Right ventricle myocardium inferior (tissue), 1 donor: Measurements from ENCODE around the gene PHF14. TPM values are rescaled to one million over a fixed set of nuclear protein-coding genes. Genes with fewer than 3 reads are reported as not detected.

Source experiments
- ATAC-seq: fragments of 200-7000 bp; cut with Tn5 transposase; one replicate; pipeline ENCODE4 v1.9.1; 2020; ENCODE audit warnings: mild to moderate bottlenecking, moderate library complexity
- DNase-seq: peaks from one replicate; pipeline ENCODE4 v3.0.0; 2021; ENCODE audit errors: missing footprints
- intact Hi-C: fragments of 100-400 bp; cut with DNase I; formaldehyde crosslinking; loops from one replicate; pipeline ENCODE4 v1.11.0; 2022
- total RNA-seq: library from RNA; stranded (reverse); fragmentation: NEBNext Ultra II Directional; extraction: Animal tissue kit (Norgen Biotek cat#: 25700); gene quantifications from one replicate; pipeline ENCODE4 v1.2.1, GENCODE V29; 2021
- donor health status: DM: no; HTN: yes; CAD: no; lungs with severe emphysema.

Gene PHF14
- total RNA-seq, 1 donor from 2014 or later, result 16.0 TPM

DNA sequence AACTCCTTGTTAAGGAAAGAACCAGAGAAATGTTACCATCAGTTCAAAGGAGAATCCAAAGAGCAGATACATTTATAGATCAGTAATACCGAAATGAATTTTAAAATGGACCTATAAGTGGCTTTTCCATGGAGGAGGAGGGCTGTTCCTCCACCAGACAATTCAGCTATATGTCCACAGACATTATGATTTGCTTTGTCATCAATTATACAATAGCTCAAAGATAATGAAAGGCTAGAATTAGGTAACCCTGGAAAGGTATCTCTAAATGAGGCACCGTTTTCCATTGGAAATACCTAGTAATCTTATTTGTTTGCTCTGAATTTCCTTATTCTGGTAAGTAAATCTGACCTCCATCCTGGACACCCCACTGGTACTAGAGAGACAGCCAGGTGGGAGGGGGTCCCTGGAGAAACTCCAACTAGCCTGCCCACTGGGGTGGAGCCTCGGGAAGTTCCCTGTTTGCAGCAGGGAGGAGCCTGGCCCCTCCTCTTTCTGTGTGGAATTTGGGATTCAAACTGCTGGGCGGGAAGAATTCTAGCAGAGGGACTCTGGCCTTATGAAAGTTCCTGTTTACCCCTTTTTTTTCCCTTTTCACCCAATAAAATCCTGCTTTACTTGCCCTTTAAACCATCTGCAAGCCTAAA, 218.0 kb downstream of the PHF14 start:
- intact Hi-C loops, result no loop called here
- ATAC-seq, result no peak
- DNase-seq, result no peak

GRCh38 chr7:11192506-11192905, 218.8 kb downstream of the PHF14 start:
- intact Hi-C loops, result no loop called here
- no peak for ATAC-seq
- no peak for DNase-seq

DNA sequence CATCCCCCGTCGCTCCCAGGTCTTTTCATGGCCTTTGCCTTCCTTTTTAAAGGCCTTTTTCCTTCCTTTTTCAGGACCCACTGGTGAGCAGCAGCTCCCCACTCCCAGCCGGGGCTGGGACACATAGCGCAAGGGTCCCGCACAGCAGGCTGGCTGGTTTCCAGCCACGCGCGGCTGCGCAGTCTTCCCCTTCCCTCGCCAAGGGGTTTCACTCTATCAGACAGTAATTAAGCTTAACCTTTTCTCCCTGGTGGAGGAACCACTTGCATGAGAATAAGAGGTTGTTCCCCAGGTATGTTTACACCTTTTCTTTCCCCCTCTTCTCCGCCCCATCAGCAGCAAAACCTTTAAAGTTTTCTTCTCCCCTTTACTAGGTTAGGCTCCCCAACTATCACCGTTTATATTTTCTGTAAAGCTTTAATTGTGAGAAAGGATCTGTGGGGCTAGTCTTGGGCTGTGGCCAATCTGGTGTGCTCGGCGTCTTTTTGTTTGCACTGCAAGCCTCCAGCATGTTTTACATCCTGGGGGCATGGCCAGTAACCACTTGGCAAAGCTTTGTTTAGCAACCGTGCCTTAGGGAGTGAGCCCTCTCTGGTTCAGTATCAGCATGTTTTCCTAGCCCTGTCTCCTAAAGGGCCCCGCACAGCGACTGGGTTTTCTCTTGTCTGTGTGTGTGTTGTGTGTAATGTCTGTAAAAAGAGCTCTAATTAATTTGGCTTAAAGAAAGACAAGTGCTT, 219.6 kb downstream of the PHF14 start:
- intact Hi-C loops, result no loop called here
- ATAC-seq, result peak; percentile 77
- peak; percentile 41 for DNase-seq

GRCh38 chr7:11193888-11194287, 220.2 kb downstream of the PHF14 start:
- DNase-seq (no peak), ATAC-seq (no peak)
- intact Hi-C loops, result no loop called here

GRCh38 chr7:11194492-11194891, 220.8 kb downstream of the PHF14 start:
- no peak for ATAC-seq
- intact Hi-C loops, result no loop called here
- DNase-seq, result no peak

DNA sequence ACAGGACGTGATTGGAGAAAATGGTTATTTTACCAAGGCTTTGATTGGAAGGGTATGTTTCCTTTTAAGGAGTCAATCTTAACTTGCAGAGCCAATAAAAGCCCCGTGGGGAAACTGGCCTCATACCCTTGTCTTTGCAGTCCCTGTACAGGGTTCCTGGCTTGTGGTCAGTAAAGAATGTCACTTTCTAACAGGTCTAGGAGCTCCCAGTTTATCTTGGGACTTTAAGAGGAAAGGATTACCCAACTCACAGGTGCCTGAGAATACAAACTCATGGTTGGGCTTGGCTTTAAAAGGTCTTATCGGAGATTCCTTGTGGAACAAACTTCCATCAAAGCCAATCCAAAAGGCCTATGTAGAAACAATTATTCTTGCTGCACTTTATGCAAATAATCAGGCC, 221.8 kb downstream of the PHF14 start:
- ATAC-seq (no peak), DNase-seq (no peak)
- intact Hi-C loops, result no loop called here

DNA sequence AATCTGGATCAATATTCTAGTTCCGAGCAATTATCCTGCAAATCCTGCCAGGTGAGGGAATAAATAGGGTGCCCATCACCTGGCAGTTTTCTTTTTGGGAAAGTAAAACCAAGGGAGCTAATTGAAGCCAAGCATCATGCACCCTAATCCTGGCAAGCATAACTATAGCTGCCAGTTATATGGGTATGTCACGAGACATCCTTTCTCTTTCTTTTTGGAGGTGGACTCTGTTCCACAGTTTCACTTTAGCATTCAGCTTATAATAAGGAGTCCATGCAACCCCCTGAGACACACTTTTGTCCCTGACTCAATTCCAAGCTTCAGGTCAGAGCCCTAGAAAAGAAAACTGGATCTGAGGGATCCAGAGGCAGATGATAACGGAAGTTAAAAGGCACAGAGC, 222.5 kb downstream of the PHF14 start:
- intact Hi-C loops, result no loop called here
- ATAC-seq, result no peak
- no peak for DNase-seq

DNA sequence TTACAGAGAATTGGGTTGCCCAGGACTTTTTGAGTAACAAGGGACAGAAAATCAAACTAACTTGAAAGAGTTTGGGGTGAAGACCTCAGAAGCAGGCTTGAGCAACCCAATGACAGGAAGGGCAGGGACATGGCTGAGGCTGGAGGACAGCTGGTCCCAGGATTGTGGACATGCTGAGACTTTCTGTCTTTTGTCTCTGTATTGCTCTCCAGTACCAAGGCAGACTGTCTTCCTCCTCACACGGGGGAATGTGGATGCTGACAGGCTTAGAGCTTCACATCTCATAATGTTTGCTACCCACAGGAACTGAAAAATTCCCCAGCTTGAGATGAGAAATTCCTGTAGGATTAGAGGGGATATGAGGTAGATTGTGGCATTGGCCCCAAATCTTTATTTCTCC, 229.6 kb downstream of the PHF14 start:
- no peak for DNase-seq
- intact Hi-C loops, result no loop called here
- ATAC-seq, result peak; percentile 35

- ATAC-seq, result peak; percentile 70
- DNase-seq, result peak; percentile 75
- intact Hi-C loops, result no loop called here
Observed at GRCh38 chr7:11203683-11204082, 230.0 kb downstream of the PHF14 start.

DNA sequence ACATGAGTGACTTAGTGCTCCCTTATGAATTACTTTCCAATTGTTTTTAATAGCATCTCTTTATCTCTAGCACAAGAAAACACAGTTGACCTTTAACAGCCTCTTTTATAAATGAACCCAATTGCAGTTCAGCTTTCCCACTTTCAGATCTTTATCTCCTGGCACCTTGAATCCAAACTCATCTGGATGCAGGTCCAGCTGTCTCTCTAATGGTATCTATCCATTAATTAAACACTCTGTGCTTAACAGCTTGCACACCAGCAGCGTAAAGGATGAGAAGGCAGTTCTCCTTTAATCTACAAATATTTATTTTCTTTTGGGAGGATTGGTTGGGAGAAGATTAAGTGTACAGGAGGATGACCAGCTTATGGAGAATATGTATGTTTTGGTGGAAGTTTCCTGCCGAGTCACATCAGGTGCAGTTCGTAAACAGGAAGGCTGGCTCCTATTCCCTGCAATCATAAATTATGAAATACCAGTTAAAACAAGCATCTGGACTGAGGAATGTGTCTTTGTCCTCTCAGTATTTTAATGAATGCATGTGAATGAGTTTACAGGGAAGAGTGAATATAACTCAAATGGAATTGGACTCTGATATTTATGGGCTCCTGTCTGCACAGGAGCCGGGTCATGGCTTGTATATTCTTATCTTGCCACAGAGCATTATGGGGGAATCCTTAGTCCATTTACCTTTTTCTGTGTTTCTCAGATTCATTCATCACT, 232.7 kb downstream of the PHF14 start:
- intact Hi-C loops, result no loop called here
- DNase-seq, result no peak
- ATAC-seq, result no peak

DNA sequence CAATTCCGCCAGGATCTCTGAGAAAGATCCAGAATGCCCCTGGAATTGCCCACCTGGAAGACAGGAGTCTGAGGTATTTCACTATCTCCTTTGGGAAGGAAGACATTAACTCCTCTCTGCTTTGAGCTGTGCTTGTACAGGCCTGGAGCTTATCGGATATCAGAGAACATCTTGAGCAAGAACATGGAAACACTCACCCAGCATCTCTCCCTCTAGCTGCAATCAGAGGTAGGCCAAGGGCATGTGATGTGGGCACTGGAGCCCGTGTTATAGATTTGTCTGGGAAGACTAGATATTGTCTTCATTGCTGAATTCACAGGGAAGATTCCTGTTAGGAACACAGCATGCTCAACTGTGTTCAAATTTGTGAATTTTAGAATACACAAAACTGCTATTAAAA, 233.9 kb downstream of the PHF14 start:
- DNase-seq (no peak), ATAC-seq (no peak)
- intact Hi-C loops, result no loop called here

GRCh38 chr7:11208883-11209465, 235.3 kb downstream of the PHF14 start:
- intact Hi-C loops, result no loop called here
- ATAC-seq, result no peak
- no peak for DNase-seq

GRCh38 chr7:11210374-11210773, 236.7 kb downstream of the PHF14 start:
- no peak for ATAC-seq
- DNase-seq, result no peak
- intact Hi-C loops, result loop anchor here (5.0 kb wide), 1 partner anchor 132 kb away; no protein-coding TSS in a partner anchor

DNA sequence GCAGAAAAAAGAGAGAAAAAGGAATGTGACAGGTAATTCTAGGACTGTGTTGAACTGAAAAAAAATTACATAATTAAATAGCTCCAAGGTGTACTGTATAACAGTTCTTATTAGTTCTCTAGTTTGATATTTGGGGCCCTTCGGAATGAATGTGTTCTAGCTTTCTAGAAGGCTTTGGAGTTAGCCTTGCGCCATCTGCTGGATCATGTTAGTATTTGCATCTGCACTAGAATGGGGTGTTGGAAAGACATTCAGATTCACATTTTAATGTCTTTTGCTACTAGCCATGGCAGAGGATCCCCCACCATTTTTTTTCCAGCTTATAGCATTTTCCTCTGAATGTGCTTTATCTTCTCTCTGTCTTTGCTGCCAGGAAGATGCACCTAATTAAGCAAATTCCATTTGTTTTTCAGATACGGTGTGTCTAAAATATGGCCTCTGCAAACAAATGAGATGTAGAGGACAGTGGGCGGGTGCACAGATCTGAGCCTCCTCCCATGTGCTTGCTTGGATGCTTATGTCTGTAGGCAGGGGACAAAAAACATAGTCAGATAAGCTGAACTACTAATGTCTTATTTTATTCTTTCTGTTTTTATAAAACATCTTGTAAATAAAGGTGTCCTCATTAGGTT, 238.5 kb downstream of the PHF14 start:
- DNase-seq (peak; percentile 39), ATAC-seq (peak; percentile 76)
- intact Hi-C loops, result loop anchor here (5.0 kb wide), 1 partner anchor 130 kb away; no protein-coding TSS in a partner anchor

GRCh38 chr7:11212816-11213215, 239.1 kb downstream of the PHF14 start:
- ATAC-seq, result no peak
- intact Hi-C loops, result loop anchor here (5.0 kb wide), 1 partner anchor 129 kb away; no protein-coding TSS in a partner anchor
- no peak for DNase-seq

GRCh38 chr7:11213266-11213665, 239.6 kb downstream of the PHF14 start:
- intact Hi-C loops, result loop anchor here (5.0 kb wide), 1 partner anchor 129 kb away; no protein-coding TSS in a partner anchor
- ATAC-seq (no peak), DNase-seq (no peak)

- ATAC-seq (peak; percentile 54), DNase-seq (no peak)
- intact Hi-C loops, result no loop called here
Observed at GRCh38 chr7:11216276-11216675, 242.6 kb downstream of the PHF14 start.

- no peak for DNase-seq
- intact Hi-C loops, result no loop called here
- ATAC-seq, result no peak
Observed at GRCh38 chr7:11217848-11218565, 244.3 kb downstream of the PHF14 start.
